Tibial artery (tissue), 4 donors: Measurements from ENCODE around the gene COP1.

Experiments used
- DNase-seq, 2 donors: peaks; one replicate each; pipeline ENCODE4 v3.0.0-alpha.2; 2019
- H3K27ac ChIP-seq, 2 donors: fragments of 200-600 bp; sonication (generic) in 1 of 2; 1 replicate in 1 of 2; 2 replicates in 1 of 2; pipeline ENCODE4 v1.5.1; 2018 to 2019; ENCODE audit warnings: mild to moderate bottlenecking in 1 of 2
- H3K27me3 ChIP-seq, 2 donors: fragments of 200-600 bp; sonication (generic) in 1 of 2; one replicate each; pipeline versions ENCODE4 v1.5.1 to v1.6.0; 2016 to 2019
- H3K36me3 ChIP-seq, 3 donors: fragments of 200-600 bp; sonication (generic) in 2 of 3; one replicate each; pipeline ENCODE4 v1.5.1; 2016 to 2019; ENCODE audit warnings: mild to moderate bottlenecking in 2 of 3
- H3K4me1 ChIP-seq, 4 donors: fragments of 200-600 bp; sonication (generic) in 2 of 4; 1 replicate in 3 of 4; 2 replicates in 1 of 4; pipeline ENCODE4 v1.5.1; 2016 to 2019
- H3K4me3 ChIP-seq, 2 donors: fragments of 200-600 bp; sonication (generic) in 1 of 2; 1 replicate in 1 of 2; 2 replicates in 1 of 2; pipeline ENCODE4 v1.5.1; 2018 to 2019; ENCODE audit warnings: mild to moderate bottlenecking in 2 of 2
- H3K9me3 ChIP-seq, 3 donors: fragments of 200-600 bp; sonication (generic) in 1 of 3; one replicate each; pipeline ENCODE4 v1.5.1; 2016 to 2019
- intact Hi-C: fragments of 100-400 bp; cut with DNase I; formaldehyde crosslinking; loops from one replicate; pipeline ENCODE4 v1.15.0; 2023; ENCODE audit warnings: low total_unique reads
- TF ChIP-seq, protein P1 (sequence below), 2 experiments: fragments of 200-600 bp in 1 of 2; fragments of 450-650 bp in 1 of 2; IDR thresholded peaks; one replicate each; pipeline ENCODE4 v1.5.1; 2017 to 2019; ENCODE audit warnings: antibody characterized with exemption in 2 of 2, mild to moderate bottlenecking in 1 of 2, moderate library complexity in 1 of 2

The COP1 gene

DNA sequence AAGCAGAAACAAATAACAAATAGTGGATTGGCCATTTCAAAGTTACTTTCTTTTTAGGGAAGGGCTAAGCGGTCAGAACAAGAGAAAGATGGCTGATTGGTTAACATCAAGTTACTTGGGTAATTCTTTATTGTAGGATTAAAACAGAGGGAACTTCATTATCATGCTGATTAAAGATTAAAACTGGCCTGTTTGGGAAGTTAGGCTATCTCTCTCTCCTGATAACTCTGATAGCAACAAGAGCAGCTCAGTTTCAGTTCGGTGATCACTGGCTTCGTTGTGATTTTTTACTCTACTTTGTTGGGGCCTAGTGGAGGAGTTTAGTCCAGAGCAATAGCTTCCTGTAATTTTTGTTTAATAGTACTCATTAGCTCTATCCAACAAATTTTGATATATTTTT, 20.5 kb upstream of the COP1 start:
- Histone ChIP-seq H3K36me3 (no peaks in the 10 kb centered on the region), H3K4me3 (no peak overlapping the region), H3K4me1 (no peaks in the 10 kb centered on the region), H3K27me3 (no peaks in the 10 kb centered on the region), H3K27ac (no peak overlapping the region), H3K9me3 (no peaks in the 10 kb centered on the region)
- intact Hi-C loops: no loop called here
- no peak for DNase-seq
- TF ChIP-seq, protein P1, sequence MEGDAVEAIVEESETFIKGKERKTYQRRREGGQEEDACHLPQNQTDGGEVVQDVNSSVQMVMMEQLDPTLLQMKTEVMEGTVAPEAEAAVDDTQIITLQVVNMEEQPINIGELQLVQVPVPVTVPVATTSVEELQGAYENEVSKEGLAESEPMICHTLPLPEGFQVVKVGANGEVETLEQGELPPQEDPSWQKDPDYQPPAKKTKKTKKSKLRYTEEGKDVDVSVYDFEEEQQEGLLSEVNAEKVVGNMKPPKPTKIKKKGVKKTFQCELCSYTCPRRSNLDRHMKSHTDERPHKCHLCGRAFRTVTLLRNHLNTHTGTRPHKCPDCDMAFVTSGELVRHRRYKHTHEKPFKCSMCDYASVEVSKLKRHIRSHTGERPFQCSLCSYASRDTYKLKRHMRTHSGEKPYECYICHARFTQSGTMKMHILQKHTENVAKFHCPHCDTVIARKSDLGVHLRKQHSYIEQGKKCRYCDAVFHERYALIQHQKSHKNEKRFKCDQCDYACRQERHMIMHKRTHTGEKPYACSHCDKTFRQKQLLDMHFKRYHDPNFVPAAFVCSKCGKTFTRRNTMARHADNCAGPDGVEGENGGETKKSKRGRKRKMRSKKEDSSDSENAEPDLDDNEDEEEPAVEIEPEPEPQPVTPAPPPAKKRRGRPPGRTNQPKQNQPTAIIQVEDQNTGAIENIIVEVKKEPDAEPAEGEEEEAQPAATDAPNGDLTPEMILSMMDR (IDR thresholded peaks at IDR 0.05): no peak

DNA sequence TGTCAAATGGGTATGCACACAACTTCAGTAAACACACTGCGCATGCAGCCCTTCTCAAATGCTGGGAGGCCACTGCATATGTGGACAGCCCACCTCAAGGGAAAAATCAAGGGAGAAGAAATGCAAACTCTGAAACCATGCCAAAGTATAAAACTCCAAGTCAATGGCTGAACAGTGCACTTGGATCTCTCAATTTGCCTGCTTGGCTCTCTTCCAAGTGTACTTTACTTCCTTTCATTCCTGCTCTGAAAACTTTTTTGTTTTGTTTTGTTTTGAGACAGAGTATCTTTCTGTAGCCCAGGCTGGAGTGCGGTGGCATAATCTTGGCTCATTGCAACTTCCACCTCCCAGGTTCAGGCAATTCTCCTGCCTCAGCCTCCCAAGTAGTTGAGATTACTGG, 18.8 kb upstream of the COP1 start:
- no peak for DNase-seq
- no peaks in the 10 kb centered on the region for H3K27me3 ChIP-seq
- no peaks in the 10 kb centered on the region for H3K9me3 ChIP-seq
- H3K36me3 ChIP-seq: no peaks in the 10 kb centered on the region
- no peak overlapping the region for H3K27ac ChIP-seq
- TF ChIP-seq, protein P1 (IDR thresholded peaks at IDR 0.05): no peak
- intact Hi-C loops: no loop called here
- no peaks in the 10 kb centered on the region for H3K4me1 ChIP-seq
- no peak overlapping the region for H3K4me3 ChIP-seq

DNA sequence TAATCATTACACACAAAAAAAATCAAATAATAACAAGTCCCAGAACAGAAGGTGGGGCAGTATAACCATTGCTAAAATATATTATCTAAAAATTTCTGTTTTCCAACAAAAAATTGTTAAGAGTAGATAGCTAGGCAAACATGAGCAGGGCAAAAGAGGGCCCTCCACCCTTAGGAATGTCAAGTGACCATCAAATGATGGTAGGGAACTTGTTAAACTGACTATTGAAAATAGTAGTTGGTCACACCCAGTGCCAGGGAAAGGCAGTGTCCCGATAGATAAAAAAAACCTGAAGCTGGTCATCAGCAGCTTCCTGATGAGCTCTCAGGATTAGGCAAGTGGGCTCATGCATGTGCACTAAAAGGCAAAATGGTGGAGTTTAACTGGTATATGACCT, 18.4 kb upstream of the COP1 start:
- TF ChIP-seq, protein P1 (IDR thresholded peaks at IDR 0.05): no peak
- Histone ChIP-seq H3K9me3 (no peaks in the 10 kb centered on the region), H3K4me3 (no peak overlapping the region), H3K27ac (no peak overlapping the region), H3K27me3 (no peaks in the 10 kb centered on the region), H3K4me1 (no peaks in the 10 kb centered on the region), H3K36me3 (no peaks in the 10 kb centered on the region)
- no peak for DNase-seq
- intact Hi-C loops: no loop called here

DNA sequence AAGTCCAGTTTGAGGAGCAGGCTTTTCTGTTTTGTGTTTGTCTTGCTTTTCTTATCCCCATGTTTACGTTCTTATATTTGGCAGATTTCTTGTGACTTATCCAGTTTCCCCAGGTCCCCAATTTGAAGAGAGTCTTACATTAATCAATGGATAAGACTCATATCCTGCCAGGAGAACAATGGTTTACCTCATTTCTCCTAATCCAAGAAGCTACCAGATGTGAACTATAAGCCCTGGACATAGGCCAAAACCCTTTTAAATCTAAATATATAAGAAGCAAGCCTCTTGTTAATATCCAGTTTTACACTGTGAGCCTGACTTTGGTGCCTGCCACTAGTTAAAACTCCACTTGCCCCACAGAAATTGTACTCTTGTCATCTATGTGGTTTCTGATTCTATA, 15.1 kb upstream of the COP1 start:
- no peak overlapping the region for H3K27ac ChIP-seq
- TF ChIP-seq, protein P1 (IDR thresholded peaks at IDR 0.05): no peak
- H3K9me3 ChIP-seq: no peaks in the 10 kb centered on the region
- no peak for DNase-seq
- intact Hi-C loops: no loop called here
- no peak overlapping the region for H3K4me3 ChIP-seq
- H3K27me3 ChIP-seq: no peaks in the 10 kb centered on the region
- H3K36me3 ChIP-seq: no peaks in the 10 kb centered on the region
- H3K4me1 ChIP-seq: no peaks in the 10 kb centered on the region

DNA sequence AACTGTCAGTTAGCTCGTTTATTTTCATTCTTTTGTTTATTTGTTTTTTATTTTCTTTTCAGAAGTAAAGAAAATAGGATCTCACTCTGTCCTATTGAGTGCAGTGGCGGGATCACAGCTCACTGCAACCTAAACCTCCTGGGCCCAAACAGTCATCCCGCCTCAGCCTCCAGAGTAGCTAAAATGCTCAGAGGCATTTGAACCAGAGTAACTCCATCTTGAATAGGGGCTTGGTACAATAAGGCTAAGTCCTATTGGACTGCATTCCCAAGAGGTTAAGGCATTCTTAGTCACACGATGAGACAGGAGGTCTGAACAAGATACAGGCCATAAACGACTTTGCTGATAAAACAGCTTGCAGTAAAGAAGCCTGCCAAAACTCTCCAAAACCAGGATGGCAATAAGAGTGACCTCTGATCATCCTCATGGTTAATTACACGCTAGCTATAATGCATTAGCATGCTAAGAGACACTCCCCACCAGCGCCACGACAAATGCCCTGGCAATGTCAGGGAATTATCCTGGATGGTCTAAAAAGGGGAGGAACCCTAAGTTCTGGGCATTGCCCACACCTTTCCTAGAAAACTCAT, 13.1 kb upstream of the COP1 start:
- TF ChIP-seq, protein P1 (IDR thresholded peaks at IDR 0.05): no peak
- intact Hi-C loops: no loop called here
- Histone ChIP-seq H3K36me3 (no peaks in the 10 kb centered on the region), H3K4me1 (no peaks in the 10 kb centered on the region), H3K4me3 (no peak overlapping the region), H3K27me3 (no peaks in the 10 kb centered on the region), H3K27ac (no peak overlapping the region), H3K9me3 (no peaks in the 10 kb centered on the region)
- DNase-seq: no peak
